Measurements from ENCODE around the gene OCIAD2. TPM values are rescaled to one million over a fixed set of nuclear protein-coding genes. Genes with fewer than 3 reads are reported as not detected.
A peak's percentile ranks its signal among the peaks of the same experiment; 100 is the strongest.
"Not testable (repeated sequence)": the region's sequence is repeated elsewhere in the genome, so short reads cannot be mapped to it uniquely, and the experiment has no call there.

The OCIAD2 gene
- total and polyA plus RNA-seq, 2 experiments from 2014 or later, result 1.7 to 35.0 TPM

DNA sequence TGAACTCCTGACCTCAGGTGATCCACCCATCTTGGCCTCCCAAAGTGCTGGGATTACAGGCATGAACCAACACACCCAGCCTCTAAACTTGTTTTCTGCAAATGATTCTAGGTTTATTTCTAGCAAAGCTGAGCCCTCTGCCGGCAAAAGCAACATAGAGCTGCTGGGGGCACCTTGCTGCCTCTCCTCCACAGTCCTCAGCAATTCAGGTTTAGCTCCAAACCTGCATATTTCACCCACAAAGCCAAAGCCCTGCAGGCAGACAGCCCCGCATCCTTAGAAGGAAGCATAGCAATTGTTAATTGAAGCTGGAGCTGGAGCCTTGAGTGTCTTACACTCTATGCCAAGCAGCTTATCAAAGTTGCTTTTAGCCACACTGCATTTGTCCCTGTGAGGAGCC lies 24.9 kb upstream of the OCIAD2 start:
- 72 to 79% methylated on average over 2 of the region's 2 CpGs for WGBS, 2 experiments (ENCODE audit: low coverage in 1 of 2, low lambda C conversion rate in 2 of 2, missing lambda C conversion rate in 2 of 2)
- Histone ChIP-seq H3K79me2 (ENCODE audit: insufficient read depth) (no peaks in the 10 kb centered on the region), H3K9me3 (ENCODE audit: low read depth) (no peaks in the 10 kb centered on the region), H3K4me1 (ENCODE audit: insufficient read depth) (no peaks in the 10 kb centered on the region), H4K20me1 (ENCODE audit: insufficient read depth) (no peaks in the 10 kb centered on the region), H3K9ac (no peak overlapping the region), H3K27ac (no peak overlapping the region), H3K27me3 (replicated peaks; ENCODE audit: insufficient read depth) (no peaks in the 10 kb centered on the region), H3F3A (ENCODE audit: insufficient read depth) (no peaks in the 10 kb centered on the region), H3K36me3 (ENCODE audit: low read depth) (no peaks in the 10 kb centered on the region), H3K4me2 (ENCODE audit: unreplicated experiment) (no peak overlapping the region), H3K4me3 (no peak overlapping the region), H2AFZ (no peak overlapping the region), H3K9me2 (ENCODE audit: insufficient read depth) (no peaks in the 10 kb centered on the region)
- in situ Hi-C loops (cut with MboI), result loop anchor here (25.0 kb wide), 1 partner anchor 94 kb away; the partner anchor contains the start of gene OCIAD1
- no peak for TF ChIP-seq EZH2phosphoT487 (IDR thresholded peaks at IDR 0.05; ENCODE audit: insufficient read depth, low read depth)
- no peak for TF ChIP-seq EZH2 (IDR thresholded peaks at IDR 0.05; ENCODE audit: insufficient read depth, poor library complexity, severe bottlenecking)
- DNase-seq, result peak; percentile 21

DNA sequence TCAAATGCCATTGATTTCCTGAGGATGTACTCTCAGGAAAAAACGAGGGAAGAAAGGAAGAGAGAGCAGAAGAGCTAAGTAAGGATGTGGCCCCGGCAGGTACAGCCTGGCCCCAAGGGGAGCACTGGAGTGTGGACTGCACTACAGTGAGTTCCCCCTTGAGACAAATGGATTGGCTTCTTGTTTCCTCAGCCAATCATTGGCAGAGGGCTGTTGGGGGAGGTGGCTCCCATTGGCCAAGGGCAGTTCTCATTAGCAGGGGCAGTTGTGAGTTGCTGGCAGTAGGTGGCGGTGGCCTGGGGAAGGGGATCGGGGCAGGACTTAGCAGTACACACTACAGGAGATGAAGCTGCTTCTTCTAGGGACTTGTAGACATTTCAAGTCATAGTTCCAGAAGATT lies 24.1 kb upstream of the OCIAD2 start:
- Histone ChIP-seq H3K4me2 (ENCODE audit: unreplicated experiment) (no peak overlapping the region), H3K79me2 (ENCODE audit: insufficient read depth) (no peaks in the 10 kb centered on the region), H3K36me3 (ENCODE audit: low read depth) (no peaks in the 10 kb centered on the region), H3K9me3 (ENCODE audit: low read depth) (no peaks in the 10 kb centered on the region), H3K9ac (no peak overlapping the region), H2AFZ (no peak overlapping the region), H3K4me3 (no peak overlapping the region), H3K4me1 (ENCODE audit: insufficient read depth) (no peaks in the 10 kb centered on the region), H3F3A (ENCODE audit: insufficient read depth) (no peaks in the 10 kb centered on the region), H3K9me2 (ENCODE audit: insufficient read depth) (no peaks in the 10 kb centered on the region), H4K20me1 (ENCODE audit: insufficient read depth) (no peaks in the 10 kb centered on the region), H3K27me3 (replicated peaks; ENCODE audit: insufficient read depth) (no peaks in the 10 kb centered on the region), H3K27ac (no peak overlapping the region)
- TF ChIP-seq EZH2 (IDR thresholded peaks at IDR 0.05; ENCODE audit: insufficient read depth, poor library complexity, severe bottlenecking) (no peak), EZH2phosphoT487 (IDR thresholded peaks at IDR 0.05; ENCODE audit: insufficient read depth, low read depth) (no peak)
- no peak for DNase-seq
- in situ Hi-C loops (cut with MboI), result loop anchor here (25.0 kb wide), 1 partner anchor 93 kb away; the partner anchor contains the start of gene OCIAD1
- 93 to 96% methylated on average over 4 of the region's 4 CpGs for WGBS, 2 experiments (ENCODE audit: low coverage in 1 of 2, low lambda C conversion rate in 2 of 2, missing lambda C conversion rate in 2 of 2)

DNA sequence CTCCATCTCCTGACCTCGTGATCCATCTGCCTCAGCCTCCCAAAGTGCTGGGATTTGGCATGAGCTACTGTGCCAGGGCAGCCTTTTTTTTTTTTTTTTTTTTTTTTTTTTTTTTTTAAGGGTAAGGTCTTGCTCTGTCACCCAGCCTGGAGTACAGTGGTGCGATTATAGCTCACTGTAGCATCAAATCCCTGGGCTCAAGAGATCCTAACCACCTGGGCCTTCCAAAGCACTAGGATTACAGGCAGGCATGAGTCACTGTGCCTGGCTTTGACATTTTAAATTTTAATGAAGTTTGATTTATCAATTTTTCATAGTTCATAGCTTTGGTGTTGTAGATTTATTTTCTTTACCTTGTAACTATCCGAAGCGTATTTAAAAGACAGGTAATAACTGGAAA lies 17.8 kb upstream of the OCIAD2 start:
- Histone ChIP-seq H3K27ac (no peak overlapping the region), H3K4me3 (no peak overlapping the region), H3K9me2 (ENCODE audit: insufficient read depth) (no peaks in the 10 kb centered on the region), H4K20me1 (ENCODE audit: insufficient read depth) (no peaks in the 10 kb centered on the region), H3K9me3 (ENCODE audit: low read depth) (no peaks in the 10 kb centered on the region), H3K9ac (no peak overlapping the region), H3K36me3 (ENCODE audit: low read depth) (no peaks in the 10 kb centered on the region), H3K4me2 (ENCODE audit: unreplicated experiment) (no peak overlapping the region), H2AFZ (no peak overlapping the region), H3K79me2 (ENCODE audit: insufficient read depth) (no peaks in the 10 kb centered on the region), H3K4me1 (ENCODE audit: insufficient read depth) (no peaks in the 10 kb centered on the region), H3F3A (ENCODE audit: insufficient read depth) (no peaks in the 10 kb centered on the region), H3K27me3 (replicated peaks; ENCODE audit: insufficient read depth) (no peaks in the 10 kb centered on the region)
- DNase-seq, result no peak
- TF ChIP-seq EZH2phosphoT487 (IDR thresholded peaks at IDR 0.05; ENCODE audit: insufficient read depth, low read depth) (no peak), EZH2 (IDR thresholded peaks at IDR 0.05; ENCODE audit: insufficient read depth, poor library complexity, severe bottlenecking) (no peak)
- whole genome bisulfite sequencing, 2 experiments (ENCODE audit: low coverage in 1 of 2, low lambda C conversion rate in 2 of 2, missing lambda C conversion rate in 2 of 2), result 79 to 81% methylated on average over 4 of the region's 4 CpGs
- in situ Hi-C loops (cut with MboI), result no loop called here

DNA sequence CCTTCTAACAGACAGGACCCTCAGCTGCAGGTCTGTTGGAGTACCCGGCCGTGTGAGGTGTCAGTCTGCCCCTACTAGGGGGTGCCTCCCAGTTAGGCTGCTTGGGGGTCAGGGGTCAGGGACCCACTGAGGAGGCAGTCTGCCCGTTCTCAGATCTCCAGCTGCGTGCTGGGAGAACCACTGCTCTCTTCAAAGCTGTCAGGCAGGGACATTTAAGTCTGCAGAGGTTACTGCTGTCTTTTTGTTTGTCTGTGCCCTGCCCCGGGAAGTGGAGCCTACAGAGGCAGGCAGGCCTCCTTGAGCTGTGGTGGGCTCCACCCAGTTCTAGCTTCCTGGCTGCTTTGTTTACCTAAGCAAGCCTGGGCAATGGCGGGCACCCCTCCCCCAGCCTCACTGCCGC lies 16.5 kb upstream of the OCIAD2 start:
- H3K9me3 ChIP-seq (ENCODE audit: low read depth); H3K9me2 ChIP-seq (ENCODE audit: insufficient read depth); H3K36me3 ChIP-seq (ENCODE audit: low read depth); in situ Hi-C loops (cut with MboI); H3K4me3 ChIP-seq; H4K20me1 ChIP-seq (ENCODE audit: insufficient read depth); H3K27me3 ChIP-seq (replicated peaks; ENCODE audit: insufficient read depth); H3K79me2 ChIP-seq (ENCODE audit: insufficient read depth); H3F3A ChIP-seq (ENCODE audit: insufficient read depth); H3K4me2 ChIP-seq (ENCODE audit: unreplicated experiment); H3K27ac ChIP-seq; H3K9ac ChIP-seq; DNase-seq; H3K4me1 ChIP-seq (ENCODE audit: insufficient read depth); H2AFZ ChIP-seq: not testable (repeated sequence)
- WGBS, 2 experiments (ENCODE audit: low coverage in 1 of 2, low lambda C conversion rate in 2 of 2, missing lambda C conversion rate in 2 of 2), result 55 to 63% methylated on average over 7 of the region's 7 CpGs

DNA sequence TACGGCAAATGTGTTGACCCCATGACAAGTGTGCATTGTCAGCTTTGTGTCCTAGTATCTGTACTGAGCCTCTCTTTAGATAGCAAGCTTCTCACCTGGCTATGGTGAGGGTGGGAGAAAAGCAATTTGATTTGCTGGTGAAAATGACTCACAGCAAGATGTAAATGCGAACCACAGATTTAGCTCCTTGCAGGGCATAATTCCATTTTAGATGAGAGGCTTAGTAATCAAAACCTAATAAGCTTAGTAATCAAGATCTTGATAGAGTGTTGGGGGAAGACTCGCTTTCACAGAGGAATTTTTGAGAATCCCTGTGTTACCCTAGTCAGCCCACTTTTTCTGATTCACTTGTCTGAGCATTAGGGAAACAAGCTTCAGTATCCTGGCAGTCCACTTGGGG lies 7.7 kb upstream of the OCIAD2 start:
- Histone ChIP-seq H3K79me2 (ENCODE audit: insufficient read depth) (no peaks in the 10 kb centered on the region), H3K36me3 (ENCODE audit: low read depth) (no peaks in the 10 kb centered on the region), H4K20me1 (ENCODE audit: insufficient read depth) (no peaks in the 10 kb centered on the region), H3K9me3 (ENCODE audit: low read depth) (no peaks in the 10 kb centered on the region), H3K4me1 (ENCODE audit: insufficient read depth) (peaks cover 15% of the 10 kb centered on the region), H3K27me3 (replicated peaks; ENCODE audit: insufficient read depth) (no peaks in the 10 kb centered on the region), H3K4me2 (ENCODE audit: unreplicated experiment) (no peak overlapping the region), H3K4me3 (no peak overlapping the region), H3K9me2 (ENCODE audit: insufficient read depth) (no peaks in the 10 kb centered on the region), H2AFZ (no peak overlapping the region), H3K27ac (no peak overlapping the region), H3F3A (ENCODE audit: insufficient read depth) (peaks cover 17% of the 10 kb centered on the region), H3K9ac (no peak overlapping the region)
- no peak for DNase-seq
- no peak for TF ChIP-seq EZH2phosphoT487 (IDR thresholded peaks at IDR 0.05; ENCODE audit: insufficient read depth, low read depth)
- TF ChIP-seq EZH2 (IDR thresholded peaks at IDR 0.05; ENCODE audit: insufficient read depth, poor library complexity, severe bottlenecking), result no peak
- in situ Hi-C loops (cut with MboI), result no loop called here
- WGBS, 2 experiments (ENCODE audit: low coverage in 1 of 2, low lambda C conversion rate in 2 of 2, missing lambda C conversion rate in 2 of 2), result 94% methylated on average over 3 of the region's 3 CpGs

All from GM23248 (cell line).